ENCODE results near the gene COPE. TPM values are rescaled to one million over a fixed set of nuclear protein-coding genes. Genes with fewer than 3 reads are reported as not detected.

COPE gene
- total RNA-seq, 1 donor from 2014 or later, result 95.2 TPM

DNA sequence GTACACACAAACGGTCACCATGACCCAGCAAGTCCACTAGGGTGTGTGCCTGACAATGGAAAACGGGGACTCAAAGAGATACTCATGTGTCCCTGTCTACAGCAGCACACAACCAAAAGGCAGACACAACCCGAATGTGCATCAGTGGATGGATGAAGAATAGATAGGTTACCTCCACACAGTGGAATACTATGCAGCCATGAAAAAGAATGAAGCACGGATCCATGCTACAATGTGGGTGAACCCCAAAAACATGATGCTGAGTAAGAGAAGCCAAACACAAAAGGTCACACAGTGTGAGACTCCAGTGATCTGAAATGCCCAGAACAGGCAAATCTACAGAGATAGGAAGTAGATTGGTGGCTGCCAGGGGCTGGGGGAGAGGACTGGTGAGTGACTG, 32.2 kb downstream of the COPE start:
- Histone ChIP-seq H3K4me1 (no peaks in the 10 kb centered on the region), H3K79me2 (ENCODE audit: low read depth) (no peaks in the 10 kb centered on the region), H2AFZ (replicated peaks) (no peak overlapping the region), H3F3A (ENCODE audit: low read depth) (no peaks in the 10 kb centered on the region), H3K9me3 (ENCODE audit: low read depth) (no peaks in the 10 kb centered on the region), H3K4me3 (no peak overlapping the region), H3K27ac (no peak overlapping the region), H3K4me2 (no peak overlapping the region), H3K27me3 (no peaks in the 10 kb centered on the region), H4K20me1 (ENCODE audit: low read depth) (peaks cover 13% of the 10 kb centered on the region), H3K36me3 (no peaks in the 10 kb centered on the region), H3K9ac (no peak overlapping the region)
- TF ChIP-seq EZH2 (IDR thresholded peaks at IDR 0.05) (no peak), EZH2phosphoT487 (IDR thresholded peaks at IDR 0.05) (no peak)
- TF ChIP-seq, protein P1, sequence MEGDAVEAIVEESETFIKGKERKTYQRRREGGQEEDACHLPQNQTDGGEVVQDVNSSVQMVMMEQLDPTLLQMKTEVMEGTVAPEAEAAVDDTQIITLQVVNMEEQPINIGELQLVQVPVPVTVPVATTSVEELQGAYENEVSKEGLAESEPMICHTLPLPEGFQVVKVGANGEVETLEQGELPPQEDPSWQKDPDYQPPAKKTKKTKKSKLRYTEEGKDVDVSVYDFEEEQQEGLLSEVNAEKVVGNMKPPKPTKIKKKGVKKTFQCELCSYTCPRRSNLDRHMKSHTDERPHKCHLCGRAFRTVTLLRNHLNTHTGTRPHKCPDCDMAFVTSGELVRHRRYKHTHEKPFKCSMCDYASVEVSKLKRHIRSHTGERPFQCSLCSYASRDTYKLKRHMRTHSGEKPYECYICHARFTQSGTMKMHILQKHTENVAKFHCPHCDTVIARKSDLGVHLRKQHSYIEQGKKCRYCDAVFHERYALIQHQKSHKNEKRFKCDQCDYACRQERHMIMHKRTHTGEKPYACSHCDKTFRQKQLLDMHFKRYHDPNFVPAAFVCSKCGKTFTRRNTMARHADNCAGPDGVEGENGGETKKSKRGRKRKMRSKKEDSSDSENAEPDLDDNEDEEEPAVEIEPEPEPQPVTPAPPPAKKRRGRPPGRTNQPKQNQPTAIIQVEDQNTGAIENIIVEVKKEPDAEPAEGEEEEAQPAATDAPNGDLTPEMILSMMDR (IDR thresholded peaks at IDR 0.05), result no peak
- Mint-ChIP-seq H3K36me3 (peaks cover 15% of the 10 kb centered on the region), H3K27ac (no peak overlapping the region), H3K4me3 (no peak overlapping the region), H3K4me1 (no peaks in the 10 kb centered on the region), H3K9me3 (no peaks in the 10 kb centered on the region), H3K27me3 (ENCODE audit: insufficient read depth, low read depth) (peaks cover 6% of the 10 kb centered on the region)
- no peak for DNase-seq (ENCODE audit: low spot score)

DNA sequence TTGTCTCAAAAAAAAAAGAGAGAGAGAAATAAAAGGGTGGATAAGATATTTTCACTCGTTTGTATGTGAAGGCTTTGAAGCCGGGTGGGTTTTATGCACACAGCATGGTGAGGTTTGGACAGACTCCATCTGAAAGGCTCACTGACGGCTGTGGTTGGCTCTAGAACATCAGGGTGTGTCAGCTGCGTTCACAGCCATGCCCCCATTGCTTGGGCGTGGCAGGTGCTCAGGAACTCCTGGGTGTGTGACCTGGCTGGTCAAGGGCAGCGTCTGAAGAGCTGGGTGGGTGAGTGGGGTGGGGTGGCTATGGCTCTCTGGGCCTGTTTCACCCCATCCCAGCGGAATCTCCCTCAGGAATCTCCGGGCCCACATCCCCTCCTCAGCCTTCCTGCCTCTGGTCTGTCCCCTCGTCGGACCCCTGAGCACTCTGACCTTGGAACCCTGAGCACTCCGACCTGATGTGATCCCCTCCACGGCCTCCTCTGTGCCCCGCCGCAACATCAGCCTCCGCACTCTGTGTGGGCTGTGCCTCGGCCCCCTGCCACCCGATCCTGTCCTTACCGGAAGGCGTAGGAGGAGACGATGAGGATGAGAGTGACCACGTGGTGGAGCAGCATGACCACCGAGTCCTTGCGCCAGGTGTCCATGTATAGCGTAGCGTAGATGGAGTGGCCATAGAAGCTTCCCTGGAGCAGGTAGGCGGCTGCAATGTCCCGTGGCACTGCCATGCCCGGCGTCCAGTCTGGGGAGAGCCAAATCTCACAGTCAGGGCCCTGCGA, 35.5 kb downstream of the COPE start:
- Histone ChIP-seq H3K27ac (no peak overlapping the region), H3K27me3 (no peaks in the 10 kb centered on the region), H2AFZ (replicated peaks) (no peak overlapping the region), H3F3A (ENCODE audit: low read depth) (no peaks in the 10 kb centered on the region), H3K4me2 (no peak overlapping the region), H3K79me2 (ENCODE audit: low read depth) (no peaks in the 10 kb centered on the region), H3K4me1 (no peaks in the 10 kb centered on the region), H4K20me1 (ENCODE audit: low read depth) (peaks cover 8% of the 10 kb centered on the region), H3K36me3 (no peaks in the 10 kb centered on the region), H3K4me3 (no peak overlapping the region), H3K9me3 (ENCODE audit: low read depth) (no peaks in the 10 kb centered on the region), H3K9ac (no peak overlapping the region)
- Mint-ChIP-seq H3K36me3 (peaks cover 13% of the 10 kb centered on the region), H3K9me3 (no peaks in the 10 kb centered on the region), H3K27me3 (ENCODE audit: insufficient read depth, low read depth) (peaks cover 2% of the 10 kb centered on the region), H3K4me1 (no peaks in the 10 kb centered on the region), H3K27ac (no peak overlapping the region), H3K4me3 (no peak overlapping the region)
- TF ChIP-seq EZH2phosphoT487 (IDR thresholded peaks at IDR 0.05) (no peak), EZH2 (IDR thresholded peaks at IDR 0.05) (no peak)
- TF ChIP-seq, protein P1 (IDR thresholded peaks at IDR 0.05), result no peak
- no peak for DNase-seq (ENCODE audit: low spot score)

DNA sequence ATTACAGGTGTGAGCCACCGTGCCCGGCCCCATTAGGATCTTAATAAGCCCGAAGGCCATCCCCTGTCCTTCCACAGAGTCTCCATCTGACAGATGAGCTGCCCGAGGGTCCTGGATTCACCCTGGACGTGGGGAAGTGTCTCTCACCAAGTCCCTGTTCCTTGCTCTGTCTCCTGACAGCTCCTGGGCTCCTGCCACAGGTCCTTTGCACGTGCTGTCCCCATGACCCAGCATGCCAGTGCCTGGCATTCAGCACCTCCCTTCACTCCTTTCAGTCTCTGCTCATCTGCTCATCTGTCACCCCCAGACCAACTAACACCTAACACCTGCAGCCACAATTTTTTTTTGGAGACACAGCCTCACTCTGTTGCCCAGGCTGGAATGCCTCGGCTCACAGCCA, 37.7 kb downstream of the COPE start:
- no peaks in the 10 kb centered on the region for H3K4me1 Mint-ChIP-seq
- peaks cover 24% of the 10 kb centered on the region for H3K36me3 Mint-ChIP-seq
- H3K27ac Mint-ChIP-seq, result no peak overlapping the region
- H2AFZ ChIP-seq (replicated peaks), result no peak overlapping the region
- H3K79me2 ChIP-seq (ENCODE audit: low read depth), result no peaks in the 10 kb centered on the region
- DNase-seq (ENCODE audit: low spot score), result no peak
- H3K9ac ChIP-seq, result no peak overlapping the region
- no peak overlapping the region for H3K27ac ChIP-seq
- no peaks in the 10 kb centered on the region for H3K4me1 ChIP-seq
- TF ChIP-seq EZH2 (IDR thresholded peaks at IDR 0.05), result no peak
- TF ChIP-seq EZH2phosphoT487 (IDR thresholded peaks at IDR 0.05), result no peak
- TF ChIP-seq, protein P1 (IDR thresholded peaks at IDR 0.05), result no peak
- no peaks in the 10 kb centered on the region for H3F3A ChIP-seq (ENCODE audit: low read depth)
- no peak overlapping the region for H3K4me3 Mint-ChIP-seq
- H3K27me3 Mint-ChIP-seq (ENCODE audit: insufficient read depth, low read depth), result no peaks in the 10 kb centered on the region
- H3K9me3 ChIP-seq (ENCODE audit: low read depth), result no peaks in the 10 kb centered on the region
- H3K9me3 Mint-ChIP-seq, result peaks cover 6% of the 10 kb centered on the region
- H3K4me3 ChIP-seq, result no peak overlapping the region
- H4K20me1 ChIP-seq (ENCODE audit: low read depth), result peaks cover under 1% of the 10 kb centered on the region
- no peak overlapping the region for H3K4me2 ChIP-seq
- H3K36me3 ChIP-seq, result no peaks in the 10 kb centered on the region
- H3K27me3 ChIP-seq, result no peaks in the 10 kb centered on the region

All from neural progenitor cell (in vitro differentiated cells).